HG03342 (cell line): ENCODE measurements around the gene AUTS2.

ENCODE experiments used
- ATAC-seq: cut with Tn5 transposase; IDR thresholded peaks from one replicate; pipeline ENCODE4 v1.9.1; 2021; ENCODE audit warnings: mild to moderate bottlenecking, moderate library complexity; ENCODE audit not compliant: unreplicated experiment

Gene AUTS2

DNA sequence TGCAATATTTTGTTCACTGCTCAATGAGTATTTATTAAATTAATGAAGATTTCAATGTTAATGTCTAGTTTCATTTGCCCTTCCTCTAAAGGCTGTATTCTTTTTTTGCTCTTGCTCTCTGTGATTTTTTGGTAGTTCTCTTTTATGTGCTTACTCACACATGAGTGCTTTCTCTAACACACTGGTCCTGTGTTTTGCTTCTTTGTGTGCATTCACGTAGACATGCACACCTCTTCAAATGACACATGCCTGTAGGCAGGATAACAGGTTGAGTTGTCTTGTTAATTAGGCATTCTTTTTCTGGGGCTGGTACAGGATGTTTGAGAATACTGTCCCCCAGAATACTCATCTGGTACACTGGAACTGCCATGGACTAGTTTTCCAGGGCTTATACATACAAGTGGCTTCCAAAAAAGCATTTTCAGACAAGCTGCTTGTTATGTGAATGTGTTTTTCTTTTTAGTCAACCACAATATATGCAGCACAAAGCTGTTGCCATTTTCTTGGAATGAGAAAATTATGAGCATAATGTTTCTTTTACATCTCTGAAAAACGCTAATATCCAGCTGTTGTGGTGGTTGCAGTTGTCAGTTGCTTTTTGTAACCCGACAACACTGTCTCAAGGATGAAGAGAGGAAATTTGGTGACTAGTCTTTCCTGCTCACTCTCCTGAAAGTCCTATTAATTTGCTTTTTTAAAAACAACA lies 416.4 kb downstream of the AUTS2 start:
- no peak for ATAC-seq

- no peak for ATAC-seq
These were observed 417.1 kb downstream of the AUTS2 start for GRCh38 chr7:70015353-70015752.

- ATAC-seq: no peak
These were observed 417.9 kb downstream of the AUTS2 start for GRCh38 chr7:70016044-70016770.

DNA sequence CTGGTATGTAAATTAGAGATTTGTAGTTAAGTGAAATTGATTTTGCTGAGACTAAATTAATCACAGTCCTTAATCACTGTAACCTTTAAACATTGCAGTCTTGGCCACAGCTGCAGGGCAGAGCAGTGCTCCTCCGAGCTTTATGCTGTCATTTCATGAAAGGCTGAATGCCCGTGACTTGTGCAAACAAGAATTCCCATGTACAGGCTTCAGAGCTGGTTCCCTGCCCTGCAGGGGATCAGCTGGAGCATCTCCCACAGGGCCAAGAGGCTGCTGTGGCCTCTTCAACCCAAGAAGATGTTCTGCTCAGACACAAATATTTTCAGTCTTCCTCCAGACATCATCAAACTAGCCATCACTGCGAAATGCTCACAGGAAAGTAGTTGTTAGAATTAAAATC lies 419.1 kb downstream of the AUTS2 start:
- no peak for ATAC-seq

GRCh38 chr7:70018700-70019099 lies 420.4 kb downstream of the AUTS2 start:
- no peak for ATAC-seq

DNA sequence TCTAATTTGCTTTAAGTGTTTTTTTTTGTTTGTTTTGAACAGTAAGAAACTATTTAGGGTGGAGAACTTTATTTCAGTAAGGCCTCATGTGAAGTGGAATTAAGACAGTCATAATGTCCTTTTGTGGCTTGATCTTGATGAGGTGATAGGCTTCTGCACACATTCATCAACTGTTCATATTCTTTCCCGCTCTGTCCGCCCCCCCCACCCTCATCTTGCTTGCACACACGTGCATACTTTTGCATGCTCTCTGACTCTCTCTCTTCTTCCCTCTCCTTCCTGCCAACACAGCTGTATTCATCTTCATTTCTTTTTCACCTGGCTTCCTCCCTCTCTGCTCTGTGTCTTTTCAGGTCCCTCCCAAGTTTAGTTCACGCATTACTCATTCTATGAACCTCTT lies 429.6 kb downstream of the AUTS2 start:
- ATAC-seq: no peak

GRCh38 chr7:70028620-70029019 lies 430.3 kb downstream of the AUTS2 start:
- ATAC-seq: no peak

DNA sequence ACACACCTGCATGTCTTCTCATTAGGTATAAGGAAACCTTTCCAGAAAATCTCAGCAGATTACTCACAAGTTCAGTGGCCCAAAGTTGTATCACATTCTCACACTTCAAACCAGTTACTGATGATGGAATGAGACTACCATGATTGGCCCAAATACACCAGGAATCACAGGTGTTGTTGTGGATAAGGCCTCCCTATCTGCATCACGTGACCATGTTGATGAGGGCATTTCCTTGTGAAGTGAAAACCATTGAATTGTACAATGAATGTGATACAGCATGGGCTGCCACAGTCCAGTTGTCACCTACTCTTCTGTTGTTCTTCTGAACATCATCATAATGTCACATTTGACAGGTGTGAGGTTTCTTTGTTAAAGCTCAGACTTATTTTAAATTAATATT lies 431.7 kb downstream of the AUTS2 start:
- ATAC-seq: no peak

DNA sequence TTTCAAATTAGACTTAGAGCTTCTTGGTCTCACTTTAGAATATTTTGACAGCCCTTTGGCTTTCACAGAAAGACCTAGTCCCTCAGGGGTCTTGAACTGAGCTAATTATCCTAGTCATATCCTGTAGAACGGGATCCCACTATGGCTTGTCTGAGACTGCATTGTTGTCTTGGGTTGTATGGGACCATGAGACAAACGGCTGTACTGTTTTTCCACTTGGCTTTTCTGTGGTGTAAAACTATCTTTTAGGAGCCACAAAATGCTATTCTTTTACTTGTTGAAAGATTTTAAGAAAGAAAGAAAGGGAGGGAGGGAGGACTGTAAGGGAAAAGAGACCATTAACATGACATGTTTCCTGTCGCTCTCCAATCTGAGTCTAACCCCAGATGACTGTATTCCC lies 432.5 kb downstream of the AUTS2 start:
- ATAC-seq: no peak

DNA sequence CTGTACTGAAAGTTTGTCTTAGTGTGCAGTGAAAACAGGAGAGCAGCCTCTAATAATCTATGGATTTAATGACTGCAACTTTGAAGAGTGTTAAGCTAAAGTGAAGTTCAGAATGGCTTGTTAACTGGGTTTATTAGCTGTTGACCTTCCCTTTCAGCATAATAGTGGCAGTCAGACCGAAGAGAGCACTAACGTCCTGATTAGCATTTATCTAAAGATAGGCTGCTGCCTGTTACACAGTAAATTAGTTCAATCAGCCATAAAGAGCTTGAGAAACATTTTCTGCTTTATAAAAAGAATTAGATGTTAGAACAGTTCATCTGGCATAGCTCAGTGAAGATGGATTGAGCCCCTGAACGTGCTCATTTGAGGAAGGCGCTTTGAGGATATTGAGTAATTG lies 433.0 kb downstream of the AUTS2 start:
- no peak for ATAC-seq

DNA sequence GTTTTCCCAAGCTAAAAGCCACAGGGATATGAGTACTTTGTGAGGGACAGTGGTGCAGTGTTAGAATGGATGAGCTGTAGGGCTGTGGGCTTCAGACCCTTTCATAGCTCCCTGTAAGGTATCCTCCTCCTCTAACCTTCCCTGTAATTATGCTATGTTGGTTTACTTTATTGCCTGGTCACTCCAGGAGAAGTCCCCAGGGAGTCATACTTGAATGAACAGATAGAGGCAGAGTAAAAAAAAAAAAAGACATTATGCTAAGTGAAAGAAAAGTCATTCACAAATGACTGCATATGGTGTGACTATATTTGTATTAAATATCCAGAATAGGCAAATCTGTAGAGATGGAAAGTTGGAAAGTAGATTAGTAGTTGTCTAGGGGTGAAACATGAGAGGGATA lies 434.4 kb downstream of the AUTS2 start:
- ATAC-seq: no peak

DNA sequence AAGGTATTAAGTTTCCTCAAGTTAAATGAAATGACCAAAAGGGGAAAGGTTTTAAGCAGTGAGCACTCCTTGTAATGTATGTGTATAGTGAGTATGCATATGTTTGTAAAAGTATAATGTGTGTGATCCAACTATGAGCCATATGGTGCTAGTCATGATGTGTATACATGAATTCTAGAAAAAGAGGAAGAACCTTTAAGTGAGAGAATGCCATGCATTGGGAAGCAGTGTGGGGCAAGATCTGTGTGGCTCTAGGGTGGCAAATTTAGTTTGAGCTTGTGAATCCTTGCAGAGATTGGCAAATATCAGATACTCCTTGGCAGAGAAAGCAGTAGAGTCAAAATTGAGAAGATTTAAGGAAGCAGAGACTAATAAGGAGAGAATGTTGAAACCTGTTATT lies 435.0 kb downstream of the AUTS2 start:
- ATAC-seq: no peak

DNA sequence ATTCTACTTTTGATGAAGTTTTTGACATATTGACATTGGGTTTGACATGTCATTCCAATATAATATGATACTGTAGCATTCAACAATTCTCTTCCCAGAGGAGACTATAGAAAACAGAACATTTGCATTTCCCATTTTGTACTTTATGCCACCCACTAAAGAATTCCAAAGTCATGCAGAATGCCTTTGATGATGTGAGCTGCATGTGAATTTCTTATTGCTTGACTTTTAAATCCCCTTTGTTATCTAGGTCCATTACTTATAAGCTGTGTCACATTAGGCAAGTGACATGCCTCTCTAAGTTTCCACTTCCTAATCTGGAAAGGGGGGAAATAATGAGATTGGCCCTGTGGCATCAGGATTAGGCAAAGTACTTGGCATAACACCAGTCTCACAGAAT lies 436.7 kb downstream of the AUTS2 start:
- no peak for ATAC-seq

GRCh38 chr7:70035519-70035918 lies 437.2 kb downstream of the AUTS2 start:
- ATAC-seq: no peak

DNA sequence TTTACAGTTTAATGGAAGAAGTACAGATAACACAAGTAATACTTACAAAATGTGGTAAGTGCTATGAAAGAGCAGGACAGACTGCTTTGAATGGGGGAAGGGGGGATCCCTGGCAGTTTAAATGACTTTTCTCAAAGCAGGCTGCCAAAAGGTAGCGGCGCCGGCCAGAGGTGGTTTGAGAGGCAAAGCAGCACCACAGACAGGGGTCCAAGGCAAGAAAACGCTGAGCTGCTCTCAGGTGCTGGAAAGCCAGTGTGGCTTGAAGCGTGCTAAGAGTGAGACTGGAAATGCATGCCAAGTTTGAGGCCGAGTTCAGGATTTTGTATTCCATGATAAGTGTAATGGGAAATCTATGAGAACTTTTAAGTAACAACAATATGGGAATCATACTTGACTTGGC lies 437.7 kb downstream of the AUTS2 start:
- ATAC-seq: no peak

GRCh38 chr7:70036695-70037094 lies 438.4 kb downstream of the AUTS2 start:
- no peak for ATAC-seq

- no peak for ATAC-seq
These were observed 439.1 kb downstream of the AUTS2 start for GRCh38 chr7:70037171-70037933.

DNA sequence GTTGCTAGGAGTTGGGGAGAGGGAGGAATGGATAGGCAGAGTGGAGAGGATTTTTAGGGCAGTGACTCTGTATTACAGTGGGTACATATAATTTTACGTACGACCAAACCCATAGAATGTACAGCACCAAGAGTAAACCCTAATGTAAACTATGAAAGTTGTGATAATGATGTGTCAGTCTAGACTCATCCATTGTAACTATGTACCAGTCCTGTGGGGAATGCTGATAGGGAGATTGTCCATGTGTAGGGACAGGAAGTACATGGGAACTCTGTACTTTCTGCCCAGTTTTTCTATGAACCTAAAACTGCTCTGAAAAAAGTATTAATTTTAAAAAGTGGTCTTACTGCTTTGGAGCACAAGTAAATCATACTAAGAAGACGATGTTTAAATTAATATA lies 441.8 kb downstream of the AUTS2 start:
- ATAC-seq: no peak

DNA sequence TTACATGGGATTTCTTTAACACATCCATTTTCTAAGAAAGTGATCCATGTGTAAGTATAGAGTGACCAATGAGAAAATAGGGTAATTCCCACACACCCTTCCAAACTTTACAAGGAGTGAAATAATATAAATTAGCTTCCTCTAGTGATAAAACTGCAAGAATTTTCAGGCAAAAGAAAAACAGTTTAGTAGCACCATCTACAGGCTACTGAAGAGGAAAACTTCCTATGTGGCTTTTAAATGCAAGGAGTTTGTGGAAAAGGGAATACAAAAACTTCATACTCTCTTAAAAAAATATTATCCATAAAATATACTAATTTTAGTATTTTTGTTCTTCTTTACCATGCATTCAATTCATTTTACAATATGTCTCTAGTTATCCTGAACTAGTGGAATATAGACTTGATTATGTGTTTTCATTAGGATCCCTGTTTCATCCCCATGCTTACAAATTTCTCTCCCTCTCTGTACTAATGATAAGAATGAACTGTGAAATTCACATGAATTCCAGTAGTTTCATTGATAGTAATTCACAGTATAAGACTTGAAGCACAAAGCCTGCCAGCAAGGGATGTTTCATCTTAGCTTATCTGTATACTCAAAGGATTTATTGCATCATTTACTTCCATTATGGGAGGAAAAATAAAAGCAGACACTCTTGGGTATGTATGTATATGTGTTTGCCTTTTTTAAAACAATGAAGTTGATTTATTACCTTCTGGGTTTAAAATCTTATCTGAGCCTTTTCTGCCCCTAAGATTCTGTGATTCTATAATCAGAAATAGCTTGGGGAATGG lies 442.9 kb downstream of the AUTS2 start:
- no peak for ATAC-seq

DNA sequence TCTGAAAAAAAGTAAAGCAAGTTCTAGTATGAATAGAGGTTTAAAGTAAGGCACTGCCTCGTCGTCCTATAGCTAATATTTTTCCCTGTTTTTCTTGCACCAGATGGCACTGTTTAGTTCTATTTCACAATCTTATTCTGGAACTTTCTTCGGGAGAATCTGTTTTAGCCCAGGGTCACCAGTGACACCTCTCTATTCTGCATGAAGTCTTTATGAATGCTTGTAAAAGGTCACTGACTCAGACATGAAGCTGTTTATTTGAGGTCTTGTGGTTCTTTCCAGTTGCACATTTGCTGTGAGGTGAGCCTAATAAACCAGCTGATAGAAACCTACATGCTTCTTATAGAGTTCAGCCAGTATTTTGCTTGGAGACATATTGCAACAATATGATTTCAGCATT lies 444.3 kb downstream of the AUTS2 start:
- ATAC-seq: no peak

DNA sequence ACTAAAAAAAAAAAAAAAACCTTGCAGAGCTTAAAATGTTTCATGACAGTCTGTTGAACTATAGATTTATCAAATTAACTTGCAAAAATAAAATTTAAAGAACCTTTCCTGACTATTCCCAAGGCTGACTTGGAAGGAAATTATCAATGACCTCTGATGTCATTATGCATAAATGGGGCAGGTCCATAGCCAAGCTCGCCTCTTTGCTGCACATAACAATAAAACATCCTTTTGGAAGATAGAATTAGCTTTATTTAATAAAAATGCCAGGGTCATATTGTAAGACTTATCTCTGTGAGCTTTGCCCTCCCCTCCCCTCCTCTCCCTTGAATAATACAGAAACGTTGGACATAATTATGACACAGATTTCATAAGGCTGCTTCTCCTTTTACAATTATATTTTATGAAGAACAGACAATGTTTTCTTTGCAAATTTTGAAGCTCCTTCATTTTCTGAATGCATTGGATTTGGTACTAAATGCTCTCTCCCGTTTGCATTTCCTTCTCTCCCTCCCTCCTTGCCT lies 444.8 kb downstream of the AUTS2 start:
- no peak for ATAC-seq
